Hepatocyte (in vitro differentiated cells): Measurements from ENCODE around the gene PKD1L1. TPM values are rescaled to one million over a fixed set of nuclear protein-coding genes. Genes with fewer than 3 reads are reported as not detected.
A peak's percentile ranks its signal among the peaks of the same experiment; 100 is the strongest.

ENCODE experiments used
- DNase-seq: peaks from one replicate; pipeline ENCODE4 v3.0.0-alpha.2; 2016; ENCODE audit warnings: low spot score
- H2AFZ ChIP-seq: fragments of 200-600 bp; sonication (generic); 2 replicates; pipeline ENCODE4 v1.6.0; 2016; ENCODE audit warnings: antibody characterized with exemption, mild to moderate bottlenecking
- H3K27ac ChIP-seq: fragments of 200-600 bp; sonication (generic); 2 replicates; pipeline ENCODE4 v1.5.1; 2016; ENCODE audit warnings: mild to moderate bottlenecking
- H3K27me3 ChIP-seq: fragments of 200-600 bp; sonication (generic); 2 replicates; pipeline ENCODE4 v1.6.1; 2016
- H3K36me3 ChIP-seq: fragments of 200-600 bp; sonication (generic); replicated peaks from 2 replicates; pipeline ENCODE4 v1.5.1; 2016; ENCODE audit warnings: low read depth; ENCODE audit not compliant: insufficient read depth
- H3K4me1 ChIP-seq: fragments of 200-600 bp; sonication (generic); 2 replicates; pipeline ENCODE4 v1.5.1; 2016; ENCODE audit warnings: mild to moderate bottlenecking, moderate library complexity; ENCODE audit not compliant: insufficient read depth
- H3K4me2 ChIP-seq: fragments of 200-600 bp; sonication (generic); 2 replicates; pipeline ENCODE4 v1.6.0; 2016
- H3K4me3 ChIP-seq: fragments of 200-600 bp; sonication (generic); 2 replicates; pipeline ENCODE4 v1.5.1; 2016; ENCODE audit warnings: mild to moderate bottlenecking
- H3K79me2 ChIP-seq: fragments of 200-600 bp; sonication (generic); 2 replicates; pipeline ENCODE4 v1.6.0; 2017; ENCODE audit warnings: mild to moderate bottlenecking
- H3K9me2 ChIP-seq: fragments of 200-600 bp; sonication (generic); replicated peaks from 2 replicates; pipeline ENCODE4 v1.6.0; 2017; ENCODE audit warnings: mild to moderate bottlenecking; ENCODE audit not compliant: insufficient read depth
- H3K9me3 ChIP-seq: fragments of 200-600 bp; sonication (generic); 2 replicates; pipeline ENCODE4 v1.5.1; 2016; ENCODE audit warnings: low read depth, mild to moderate bottlenecking
- H4K20me1 ChIP-seq: fragments of 200-600 bp; sonication (generic); 2 replicates; pipeline ENCODE4 v1.6.0; 2016; ENCODE audit warnings: mild to moderate bottlenecking; ENCODE audit not compliant: insufficient read depth, poor library complexity, severe bottlenecking
- CTCF ChIP-seq: fragments of 200-600 bp; sonication (generic); IDR thresholded peaks from 2 replicates; pipeline ENCODE4 v1.5.1; 2016; ENCODE audit warnings: antibody characterized with exemption, mild to moderate bottlenecking; ENCODE audit not compliant: poor library complexity
- EZH2 ChIP-seq: fragments of 200-600 bp; sonication (generic); IDR thresholded peaks from 2 replicates; pipeline ENCODE4 v1.6.1; 2016; ENCODE audit warnings: antibody characterized with exemption, mild to moderate bottlenecking, borderline replicate concordance
- EZH2phosphoT487 ChIP-seq: fragments of 200-600 bp; sonication (generic); IDR thresholded peaks from one replicate; pipeline ENCODE4 v1.6.1; 2018; ENCODE audit warnings: antibody characterized with exemption, mild to moderate bottlenecking, low read depth, moderate library complexity; ENCODE audit not compliant: unreplicated experiment, severe bottlenecking
- WGBS: methylation state at CpG from one replicate; pipeline ENCODE4 v1.1.6; 2016; ENCODE audit warnings: low lambda C conversion rate; ENCODE audit errors: missing lambda C conversion rate; 5-methylcytosine and 5-hydroxymethylcytosine counted together
- polyA plus RNA-seq: library from polyadenylated mRNA; unstranded; fragments of >200 nt; fragmentation: Nextera tagmentation; extraction: Ambion mirVana; gene quantifications from 2 replicates; pipeline ENCODE4 v1.2.1, GENCODE V29; 2016
- total RNA-seq: library from RNA; depleted of rRNA; stranded (reverse); fragments of >200 nt; gene quantifications from 2 replicates; pipeline ENCODE4 v1.2.3, GENCODE V29; 2014

The PKD1L1 gene
- total and polyA plus RNA-seq, 2 experiments from 2014 or later = 0.07 TPM

GRCh38 chr7:47772492-47772891 is 175.8 kb downstream of the PKD1L1 start:
- no peaks in the 10 kb centered on the region for H3K36me3 ChIP-seq
- TF ChIP-seq CTCF (no peak), EZH2phosphoT487 (no peak), EZH2 (no peak)
- H3K4me3 ChIP-seq = no peak overlapping the region
- no peaks in the 10 kb centered on the region for H4K20me1 ChIP-seq
- no peaks in the 10 kb centered on the region for H3K79me2 ChIP-seq
- DNase-seq = no peak
- H3K4me2 ChIP-seq = no peak overlapping the region
- no peak overlapping the region for H2AFZ ChIP-seq
- H3K9me2 ChIP-seq = no peaks in the 10 kb centered on the region
- 91% methylated on average over 4 of the region's 4 CpGs for WGBS
- peaks cover 8% of the 10 kb centered on the region for H3K4me1 ChIP-seq
- H3K9me3 ChIP-seq = no peaks in the 10 kb centered on the region
- no peaks in the 10 kb centered on the region for H3K27me3 ChIP-seq
- no peak overlapping the region for H3K27ac ChIP-seq

- no peaks in the 10 kb centered on the region for H3K36me3 ChIP-seq
- whole genome bisulfite sequencing = 64% methylated on average over 5 of the region's 5 CpGs
- no peak overlapping the region for H3K27ac ChIP-seq
- no peaks in the 10 kb centered on the region for H4K20me1 ChIP-seq
- TF ChIP-seq EZH2phosphoT487 (no peak), EZH2 (no peak), CTCF (no peak)
- peaks cover 8% of the 10 kb centered on the region for H3K4me1 ChIP-seq
- no peaks in the 10 kb centered on the region for H3K79me2 ChIP-seq
- H2AFZ ChIP-seq = no peak overlapping the region
- H3K4me3 ChIP-seq = no peak overlapping the region
- H3K9me2 ChIP-seq = no peaks in the 10 kb centered on the region
- no peaks in the 10 kb centered on the region for H3K27me3 ChIP-seq
- no peak overlapping the region for H3K4me2 ChIP-seq
- DNase-seq = no peak
- no peaks in the 10 kb centered on the region for H3K9me3 ChIP-seq
Observed at GRCh38 chr7:47771990-47772360, 176.3 kb downstream of the PKD1L1 start.

GRCh38 chr7:47771336-47771989 is 176.8 kb downstream of the PKD1L1 start:
- H2AFZ ChIP-seq = no peak overlapping the region
- TF ChIP-seq EZH2 (no peak), CTCF (no peak), EZH2phosphoT487 (no peak)
- WGBS = 75% methylated on average over 5 of the region's 5 CpGs
- peaks cover 8% of the 10 kb centered on the region for H3K4me1 ChIP-seq
- no peaks in the 10 kb centered on the region for H3K79me2 ChIP-seq
- H3K4me2 ChIP-seq = no peak overlapping the region
- H3K9me2 ChIP-seq = no peaks in the 10 kb centered on the region
- no peak overlapping the region for H3K4me3 ChIP-seq
- no peak for DNase-seq
- H3K36me3 ChIP-seq = no peaks in the 10 kb centered on the region
- H4K20me1 ChIP-seq = no peaks in the 10 kb centered on the region
- H3K27ac ChIP-seq = no peak overlapping the region
- H3K9me3 ChIP-seq = no peaks in the 10 kb centered on the region
- H3K27me3 ChIP-seq = no peaks in the 10 kb centered on the region

GRCh38 chr7:47766126-47766525 is 182.1 kb downstream of the PKD1L1 start:
- no peaks in the 10 kb centered on the region for H3K9me2 ChIP-seq
- 74% methylated on average over 7 of the region's 7 CpGs for WGBS
- no peak overlapping the region for H3K4me3 ChIP-seq
- H3K9me3 ChIP-seq = no peaks in the 10 kb centered on the region
- H3K4me1 ChIP-seq = peaks cover 35% of the 10 kb centered on the region
- H3K27me3 ChIP-seq = no peaks in the 10 kb centered on the region
- H4K20me1 ChIP-seq = no peaks in the 10 kb centered on the region
- no peak for DNase-seq
- no peaks in the 10 kb centered on the region for H3K79me2 ChIP-seq
- no peaks in the 10 kb centered on the region for H3K36me3 ChIP-seq
- H3K27ac ChIP-seq = peak overlapping the region; percentile 93
- no peak overlapping the region for H2AFZ ChIP-seq
- no peak for TF ChIP-seq CTCF
- no peak for TF ChIP-seq EZH2
- no peak for TF ChIP-seq EZH2phosphoT487
- no peak overlapping the region for H3K4me2 ChIP-seq
